PFSK-1 (cell line): ENCODE measurements around the gene PRKAG2.

ENCODE experiments used
- FOXP2 ChIP-seq: optimal IDR thresholded peaks from 2 replicates; pipeline ENCODE3; 2011; ENCODE audit warnings: borderline replicate concordance, control low read depth, inconsistent platforms; ENCODE audit not compliant: insufficient read depth; ENCODE audit errors: extremely low read length, extremely low read depth
- POLR2AphosphoS5 ChIP-seq: IDR thresholded peaks from 2 replicates; pipeline ENCODE4 v1.6.1; 2012; ENCODE audit warnings: low read depth, mild to moderate bottlenecking, control low read depth, low read length, moderate library complexity
- REST ChIP-seq, 2 experiments: IDR thresholded peaks; 2 replicates each; pipeline versions ENCODE4 v1.6.1 to v1.8.0; 2011 to 2012; ENCODE audit warnings: low read depth in 2 of 2, low read length in 2 of 2, control low read depth in 1 of 2, inconsistent platforms in 1 of 2, mild to moderate bottlenecking in 1 of 2, moderate library complexity in 1 of 2; ENCODE audit not compliant: insufficient read depth in 1 of 2
- SIN3A ChIP-seq: IDR thresholded peaks from 2 replicates; pipeline ENCODE4 v1.6.1; 2012; ENCODE audit warnings: mild to moderate bottlenecking, low read length, moderate library complexity, borderline replicate concordance; ENCODE audit not compliant: insufficient read depth
- TAF1 ChIP-seq: IDR thresholded peaks from 2 replicates; pipeline ENCODE4 v1.6.1; 2012; ENCODE audit warnings: low read length, control low read depth, borderline replicate concordance; ENCODE audit not compliant: insufficient read depth

GRCh38 chr7:151707757-151708156, 169.2 kb downstream of the PRKAG2 start:
- no peak for TF ChIP-seq TAF1
- TF ChIP-seq REST (IDR thresholded peaks at IDR 0.05; ENCODE audit: insufficient read depth in 1 of 2, low read depth in 2 of 2, low read length in 2 of 2), result no peak
- no peak for TF ChIP-seq POLR2AphosphoS5
- no peak for TF ChIP-seq SIN3A
- TF ChIP-seq FOXP2, result no peak
